Mucosa of gallbladder (tissue), 1 donor: ENCODE data around the gene PTPRG. TPM values are rescaled to one million over a fixed set of nuclear protein-coding genes. Genes with fewer than 3 reads are reported as not detected.

Experiments
- DNase-seq: peaks from one replicate; pipeline ENCODE4 v3.0.0-alpha.2; 2020; ENCODE audit warnings: low spot score
- total RNA-seq: library from RNA; stranded (reverse); gene quantifications from one replicate; pipeline ENCODE4 v1.2.1, GENCODE V29; 2021
- donor health status: DM: no; HTN: no; CAD: no.

PTPRG gene
- total RNA-seq, 1 donor from 2014 or later, result 38.1 TPM

DNA sequence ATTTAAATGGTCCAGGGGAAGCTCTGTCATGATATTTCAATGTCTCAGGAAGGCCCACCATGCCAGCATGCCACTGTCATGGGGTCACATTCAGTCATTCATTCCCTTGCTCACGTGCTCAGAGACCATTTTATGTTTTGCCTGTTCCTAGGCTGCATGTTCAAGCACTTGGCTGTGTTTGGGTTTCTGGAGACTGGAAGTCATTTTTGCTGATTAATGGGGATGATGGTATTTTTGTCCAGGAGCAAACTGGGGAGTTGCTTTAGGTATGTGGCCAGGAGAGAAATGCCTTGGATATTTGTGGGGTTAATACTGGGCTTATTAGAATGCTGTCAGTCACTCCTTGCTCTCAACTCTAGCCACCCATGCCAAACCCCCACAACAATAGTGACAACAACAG lies 303.5 kb downstream of the PTPRG start:
- no peak for DNase-seq

GRCh38 chr3:61865466-61866152 lies 304.2 kb downstream of the PTPRG start:
- DNase-seq, result no peak

GRCh38 chr3:61866153-61866542 lies 304.8 kb downstream of the PTPRG start:
- DNase-seq, result no peak

DNA sequence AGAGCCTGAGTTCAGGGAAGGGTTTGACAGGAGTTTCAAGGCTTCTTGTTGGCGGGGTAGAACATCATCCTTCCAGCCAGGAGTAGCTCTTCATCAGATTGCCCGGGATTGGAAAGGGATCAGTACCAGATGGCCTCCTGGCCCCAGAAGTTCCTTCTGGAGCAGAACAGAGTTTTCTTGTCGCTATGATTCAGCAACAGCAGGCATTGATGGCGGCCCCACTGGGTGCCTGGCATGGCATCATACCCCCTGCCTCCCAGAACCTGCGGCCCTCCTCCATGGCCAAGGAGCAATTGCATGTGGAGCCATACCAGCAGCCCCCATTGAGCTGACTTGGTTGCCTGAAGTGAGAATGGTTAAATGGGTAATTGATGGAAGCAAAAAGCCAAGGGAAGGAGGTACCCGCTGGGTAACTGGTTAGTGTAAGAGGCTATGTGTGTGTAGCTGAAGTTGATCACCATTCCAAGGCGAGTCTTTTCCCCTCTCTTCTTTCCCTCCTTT lies 305.6 kb downstream of the PTPRG start:
- DNase-seq, result no peak

GRCh38 chr3:61868499-61868898 lies 307.1 kb downstream of the PTPRG start:
- DNase-seq, result no peak

DNA sequence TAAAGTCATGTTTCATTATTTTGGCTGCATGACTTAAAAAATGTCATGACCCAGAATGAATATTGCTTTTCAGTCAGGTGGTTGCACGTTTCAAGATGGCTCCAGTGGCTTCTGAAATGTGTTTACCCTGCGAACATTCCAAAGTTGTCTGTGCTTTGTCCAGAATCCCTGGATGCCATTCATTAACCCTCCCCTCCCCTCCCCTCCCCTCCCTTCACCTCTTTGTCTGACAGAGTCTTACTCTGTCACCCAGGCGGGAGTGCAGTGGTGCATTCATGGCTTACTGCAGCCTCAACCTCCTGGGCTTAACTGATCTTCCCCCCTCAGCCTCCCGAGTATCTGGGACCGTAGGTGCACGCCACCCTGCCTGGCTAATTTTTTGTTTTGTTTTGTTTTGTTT lies 308.0 kb downstream of the PTPRG start:
- no peak for DNase-seq

DNA sequence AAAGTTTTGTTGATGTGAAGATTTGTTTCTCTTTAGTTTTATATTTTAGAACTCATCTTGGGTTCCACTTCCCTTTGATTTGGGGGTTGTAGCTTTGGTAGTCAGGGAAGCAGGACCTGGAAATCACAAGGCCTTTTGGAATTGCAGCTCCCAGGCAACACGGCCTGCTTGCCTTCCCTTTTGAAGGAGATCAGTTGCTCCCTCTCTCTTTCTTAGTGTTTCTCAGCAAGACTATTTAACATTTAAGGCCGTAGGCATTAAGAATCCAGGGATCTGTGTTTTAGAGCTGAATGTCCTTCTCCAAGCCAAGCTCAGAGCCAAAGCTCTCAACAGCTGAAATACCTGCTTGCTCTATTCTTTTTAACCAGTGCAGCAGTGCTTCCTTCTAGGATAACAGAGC lies 310.3 kb downstream of the PTPRG start:
- no peak for DNase-seq

DNA sequence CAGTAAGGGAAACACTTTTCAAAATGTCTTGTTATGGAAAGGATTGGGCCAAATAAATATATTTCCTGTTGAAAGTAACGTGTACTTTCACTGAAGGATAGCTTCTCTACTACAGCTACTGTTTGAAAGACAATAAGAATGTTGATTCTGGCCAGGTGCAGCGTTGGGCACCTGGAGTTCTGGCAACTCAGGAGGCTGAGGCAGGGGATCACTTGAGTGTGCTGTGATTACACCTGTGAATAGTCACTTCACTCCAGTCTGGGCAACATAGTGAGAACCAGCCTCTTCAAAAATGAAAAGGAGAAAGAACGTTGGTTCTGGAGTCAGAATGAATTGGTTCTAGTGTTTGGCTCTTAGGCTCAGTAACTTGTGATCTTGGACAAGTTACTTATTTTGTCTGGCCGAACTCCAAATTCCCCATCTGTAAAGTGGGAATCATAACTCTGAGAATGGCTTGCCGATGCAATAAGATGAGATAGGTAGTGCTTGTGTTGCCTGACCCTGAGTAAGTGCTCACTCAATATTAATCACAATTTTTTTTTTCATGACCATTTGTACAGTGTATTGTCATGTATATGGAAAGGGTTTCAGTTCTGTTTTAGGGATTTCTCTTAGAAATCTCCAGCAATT lies 310.8 kb downstream of the PTPRG start:
- DNase-seq, result no peak

DNA sequence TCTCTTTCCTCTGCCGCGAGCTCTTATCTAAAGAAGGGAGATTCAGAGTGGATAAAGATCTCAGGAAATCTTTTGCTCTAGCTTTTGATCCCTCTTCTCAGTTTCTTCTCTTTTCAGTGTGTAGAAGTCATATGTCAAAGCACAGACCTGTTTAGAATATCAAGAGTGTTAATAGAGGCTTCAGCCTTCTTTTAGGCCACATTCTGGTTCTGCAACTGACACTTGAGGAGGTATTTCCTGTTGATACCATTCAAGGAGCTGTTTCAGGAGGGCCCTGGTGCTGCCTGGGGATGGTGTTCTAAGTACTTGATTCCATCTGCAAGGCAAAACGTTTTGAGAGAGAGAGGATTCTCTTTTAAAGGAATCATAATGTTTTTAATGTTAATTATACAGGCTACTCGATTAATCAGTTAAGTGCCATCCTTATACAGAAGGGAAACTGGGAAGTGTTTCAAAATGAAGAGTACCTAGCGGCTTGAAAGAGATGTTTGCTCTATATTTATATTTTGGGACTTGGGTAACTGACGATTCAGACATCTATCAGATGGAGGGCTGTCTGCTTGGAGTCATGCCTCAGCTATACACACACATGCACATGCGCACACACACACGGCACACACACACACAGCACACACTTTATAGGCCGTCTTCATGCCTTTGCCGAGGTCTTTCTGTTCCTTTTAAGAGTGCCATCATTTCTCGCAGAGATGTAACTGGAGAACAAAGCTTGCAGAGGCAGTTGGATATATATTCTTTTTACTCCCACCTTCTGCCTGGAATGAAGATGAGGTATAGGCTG lies 313.9 kb downstream of the PTPRG start:
- DNase-seq, result no peak

GRCh38 chr3:61875976-61876671 lies 314.8 kb downstream of the PTPRG start:
- DNase-seq, result no peak

DNA sequence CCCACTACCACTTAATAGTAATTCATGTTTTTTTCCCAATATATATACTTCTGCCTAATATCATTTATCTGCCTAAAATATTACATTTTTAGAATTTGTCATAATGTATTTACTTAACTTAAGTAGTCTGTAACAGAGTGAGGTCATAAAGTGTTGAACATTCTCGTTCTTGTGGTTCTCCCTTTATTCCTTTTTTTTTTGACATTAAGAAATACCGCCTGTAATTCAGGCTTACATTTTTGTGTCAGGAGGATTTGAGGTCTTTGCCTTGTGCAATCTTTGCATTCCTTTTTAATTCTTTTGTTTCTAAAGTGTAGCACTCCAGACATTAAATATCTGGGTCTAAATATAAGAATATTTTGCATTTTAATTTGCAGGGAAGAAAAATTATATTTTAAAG lies 315.4 kb downstream of the PTPRG start:
- no peak for DNase-seq

- DNase-seq, result no peak
Measured at GRCh38 chr3:61877359-61878138, 316.2 kb downstream of the PTPRG start.

GRCh38 chr3:61882253-61882652 lies 320.9 kb downstream of the PTPRG start:
- DNase-seq, result no peak

- no peak for DNase-seq
Measured at GRCh38 chr3:61884794-61885193, 323.4 kb downstream of the PTPRG start.

DNA sequence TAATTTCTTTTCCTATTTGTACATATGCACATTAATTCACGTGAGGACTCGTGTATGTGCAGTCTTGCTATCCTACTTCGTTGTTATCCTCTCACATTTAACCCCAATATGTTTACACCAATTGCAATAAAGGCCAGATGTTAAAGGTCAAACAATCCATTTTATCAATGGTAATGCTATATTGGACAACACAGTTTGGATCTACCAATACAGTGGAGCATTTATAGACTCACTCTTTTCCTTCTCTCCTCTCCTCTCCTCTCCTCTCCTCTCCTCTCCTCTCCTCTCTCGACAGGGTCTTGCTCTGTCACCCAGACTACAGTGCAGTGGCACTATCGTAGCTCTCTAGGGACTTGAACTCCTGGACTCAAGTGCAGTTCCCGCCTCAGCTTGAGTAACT lies 324.0 kb downstream of the PTPRG start:
- DNase-seq, result no peak

DNA sequence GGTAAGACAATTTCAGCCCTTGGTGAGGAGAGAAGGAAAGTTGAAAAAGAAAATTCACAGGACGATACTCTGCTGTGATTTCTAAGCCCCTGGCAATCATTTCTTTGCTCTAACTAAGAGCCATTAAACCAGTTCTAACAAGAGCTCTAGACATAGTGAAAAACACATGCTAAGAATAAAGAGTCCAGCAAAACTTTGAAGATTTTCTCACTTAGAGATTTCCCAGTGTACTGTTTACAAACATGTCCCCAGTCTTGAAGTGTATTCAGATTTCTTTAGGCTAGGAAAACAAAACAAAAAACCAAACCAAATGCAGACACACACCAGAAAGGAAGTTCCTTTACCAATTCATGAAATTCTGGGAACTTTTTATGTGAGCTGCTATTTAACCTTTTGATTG lies 325.8 kb downstream of the PTPRG start:
- no peak for DNase-seq

GRCh38 chr3:61889259-61889658 lies 327.9 kb downstream of the PTPRG start:
- no peak for DNase-seq

DNA sequence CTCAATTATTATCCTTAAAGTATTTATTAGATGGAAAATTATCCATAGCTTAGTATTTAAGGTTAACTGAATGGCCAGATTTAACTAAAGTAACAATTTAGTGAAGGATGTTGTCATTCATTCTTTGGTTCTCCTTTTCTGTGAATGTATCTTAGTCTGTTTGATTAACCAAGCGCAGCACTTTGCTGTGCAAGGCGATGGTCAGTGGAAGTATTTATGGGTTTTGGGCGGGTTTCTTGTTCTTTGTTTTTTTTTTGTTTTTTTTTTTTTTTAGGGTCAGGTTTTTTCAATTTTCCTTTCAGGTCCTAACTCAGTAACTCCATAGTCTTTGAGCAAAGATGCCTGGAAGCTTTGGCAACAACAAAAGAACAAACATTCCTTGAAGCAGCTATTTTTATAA lies 328.8 kb downstream of the PTPRG start:
- DNase-seq, result no peak

- DNase-seq, result no peak
Measured at GRCh38 chr3:61890586-61890985, 329.2 kb downstream of the PTPRG start.

DNA sequence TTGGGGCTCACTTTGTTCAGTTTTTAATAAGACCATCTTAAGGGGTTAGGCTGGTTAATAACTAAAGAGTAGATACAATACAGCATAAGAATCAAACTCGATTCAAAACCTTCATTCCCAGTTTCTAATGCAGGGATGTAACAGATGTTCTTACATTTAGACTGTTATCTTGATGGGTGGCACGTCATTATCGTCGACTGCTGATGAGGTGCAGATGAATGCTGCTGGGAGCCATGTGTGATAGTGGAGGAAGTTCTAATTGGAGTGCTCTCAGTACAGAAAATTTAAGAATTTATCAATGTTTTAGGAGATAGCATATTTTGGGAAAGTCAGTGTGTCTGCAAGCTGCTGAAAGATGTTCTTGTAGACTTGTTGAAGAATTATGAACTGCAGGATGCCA lies 331.5 kb downstream of the PTPRG start:
- no peak for DNase-seq

DNA sequence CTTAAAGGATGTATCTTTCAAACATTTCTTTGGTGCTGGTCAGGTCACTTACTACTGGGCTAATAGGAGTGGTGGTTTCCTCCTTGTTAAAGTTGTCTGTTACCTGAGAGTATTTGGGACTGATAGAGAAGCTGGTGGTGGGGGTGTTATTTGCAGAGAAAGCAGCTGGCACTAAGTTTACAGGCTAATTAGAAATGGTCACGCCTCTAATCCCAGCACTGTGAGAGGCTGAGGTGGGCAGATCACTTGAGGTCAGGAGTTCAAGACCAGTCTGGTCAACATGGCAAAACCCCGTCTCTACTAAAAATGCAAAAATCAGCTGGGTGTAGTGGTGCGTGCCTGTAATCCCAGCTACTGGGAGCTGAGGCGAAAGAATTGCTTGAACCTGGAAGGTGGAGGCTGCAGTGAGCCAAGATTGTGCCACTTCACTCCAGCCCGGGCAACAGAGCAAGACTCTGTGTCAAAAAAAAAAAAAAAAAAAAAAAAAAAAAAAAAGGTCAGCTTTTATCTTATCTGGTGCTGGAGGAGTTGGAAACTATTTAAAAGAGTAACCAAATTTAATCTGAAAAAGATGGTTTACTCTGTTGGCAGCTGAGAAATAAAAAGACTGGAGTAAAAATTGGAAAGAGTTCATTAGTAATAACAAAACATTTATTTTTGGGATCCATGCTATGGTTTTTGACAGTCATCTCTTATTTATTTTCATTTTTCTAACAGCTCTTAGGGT lies 332.6 kb downstream of the PTPRG start:
- DNase-seq, result no peak
